UCSD-AML1 (cell line): ENCODE results near the gene LRP1B.

ENCODE experiments used
- DNase-seq: peaks from one replicate; lab custom pipeline; 2025; ENCODE audit not compliant: unreplicated experiment; lab: John Stamatoyannopoulos, UW

LRP1B gene

GRCh38 chr2:141058556-141058955, 1072.3 kb downstream of the LRP1B start:
- DNase-seq = no peak

- no peak for DNase-seq
These were observed 1075.3 kb downstream of the LRP1B start for GRCh38 chr2:141055531-141055930.

- no peak for DNase-seq
These were observed 1081.9 kb downstream of the LRP1B start for GRCh38 chr2:141048951-141049350.

DNA sequence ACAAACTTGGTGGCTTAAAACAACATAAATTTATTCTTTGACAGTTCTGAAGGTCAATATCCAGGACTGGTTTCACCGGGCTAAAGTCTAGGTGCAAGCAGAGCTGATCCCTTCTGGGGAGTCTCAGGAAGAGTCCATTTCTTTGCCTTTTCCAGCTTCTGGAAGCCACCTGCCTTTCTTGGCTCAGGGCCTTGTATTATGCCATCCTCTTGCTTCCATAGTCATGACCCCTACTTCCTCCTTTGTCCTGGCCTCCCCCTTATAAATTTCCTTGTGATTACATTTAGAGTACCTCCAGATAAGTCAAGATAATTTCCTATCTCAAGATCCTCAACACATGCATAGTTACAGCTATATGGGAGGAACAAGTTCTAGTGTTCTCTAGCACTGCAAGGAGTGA, 1089.5 kb downstream of the LRP1B start:
- DNase-seq = no peak

GRCh38 chr2:141038341-141038740, 1092.5 kb downstream of the LRP1B start:
- no peak for DNase-seq

- DNase-seq = no peak
These were observed 1093.5 kb downstream of the LRP1B start for GRCh38 chr2:141037361-141037760.

- DNase-seq = no peak
These were observed 1094.9 kb downstream of the LRP1B start for GRCh38 chr2:141035846-141036420.

DNA sequence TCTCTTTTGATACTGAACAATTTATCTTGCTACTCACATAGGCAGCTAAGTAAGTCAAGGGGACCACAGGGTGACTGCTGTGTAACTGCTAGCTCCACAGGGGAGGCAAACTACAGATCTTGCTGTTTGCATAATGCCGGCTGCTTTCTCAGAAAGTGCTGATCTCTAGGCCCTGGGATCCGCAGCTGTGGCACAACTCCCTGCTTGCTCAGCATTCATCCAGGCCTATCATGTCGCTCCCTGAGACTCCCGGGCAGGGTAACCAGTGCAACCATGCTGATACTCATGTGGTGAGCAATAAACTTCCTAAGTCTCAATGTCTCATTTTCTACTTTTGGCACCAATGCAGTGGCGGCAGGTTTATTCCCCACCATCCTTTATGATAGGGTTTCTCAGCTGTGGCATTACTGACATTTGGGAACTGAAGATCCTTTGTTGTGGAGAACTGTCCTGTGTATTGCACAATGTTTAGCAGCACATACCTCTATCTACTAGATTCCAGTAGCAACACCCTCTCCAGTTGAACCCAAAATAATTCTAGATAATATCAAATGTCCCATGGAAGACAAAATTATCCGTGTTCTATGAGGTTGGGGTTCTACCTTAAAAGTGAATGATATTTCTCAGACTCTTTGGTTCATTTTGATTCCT, 1101.3 kb downstream of the LRP1B start:
- DNase-seq = no peak

DNA sequence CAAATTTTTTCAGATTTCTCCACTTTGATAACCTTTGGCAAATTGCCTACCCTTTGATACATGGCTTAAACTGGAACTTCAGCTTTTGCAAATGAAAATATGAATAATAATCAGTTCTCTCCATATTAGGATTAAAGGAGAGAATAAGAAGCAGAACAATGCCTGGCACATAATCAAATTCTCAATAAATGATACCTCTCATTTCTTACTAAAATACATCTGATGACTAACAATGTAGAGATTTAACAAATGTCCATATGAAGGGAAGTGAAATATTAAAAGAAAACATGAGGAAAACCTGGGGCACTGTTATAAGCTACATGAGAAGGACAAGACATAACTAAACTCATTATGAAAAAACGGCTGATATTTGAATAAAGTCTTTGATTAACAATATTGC, 1103.6 kb downstream of the LRP1B start:
- DNase-seq = no peak

- DNase-seq = no peak
These were observed 1109.2 kb downstream of the LRP1B start for GRCh38 chr2:141021611-141022010.

DNA sequence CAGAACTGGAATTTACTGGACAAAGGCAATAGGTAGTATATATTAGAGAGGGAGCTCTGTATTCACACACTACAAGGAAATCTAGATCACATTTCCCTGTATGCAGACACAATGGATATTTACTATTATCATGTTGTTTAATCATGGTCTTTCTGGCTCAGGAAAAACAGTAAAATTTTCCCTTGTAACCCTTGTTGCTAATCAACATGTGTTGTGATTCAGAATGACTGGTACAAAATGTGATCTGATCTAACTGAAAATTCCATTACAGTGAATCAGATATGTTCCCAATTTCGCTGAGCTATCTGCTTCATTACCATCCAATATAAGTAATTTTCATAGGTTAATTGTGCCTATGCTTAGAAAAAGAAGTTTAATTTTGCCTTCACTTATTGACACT, 1109.7 kb downstream of the LRP1B start:
- no peak for DNase-seq

- DNase-seq = no peak
These were observed 1110.5 kb downstream of the LRP1B start for GRCh38 chr2:141020346-141020745.

- no peak for DNase-seq
These were observed 1115.3 kb downstream of the LRP1B start for GRCh38 chr2:141015341-141016047.

DNA sequence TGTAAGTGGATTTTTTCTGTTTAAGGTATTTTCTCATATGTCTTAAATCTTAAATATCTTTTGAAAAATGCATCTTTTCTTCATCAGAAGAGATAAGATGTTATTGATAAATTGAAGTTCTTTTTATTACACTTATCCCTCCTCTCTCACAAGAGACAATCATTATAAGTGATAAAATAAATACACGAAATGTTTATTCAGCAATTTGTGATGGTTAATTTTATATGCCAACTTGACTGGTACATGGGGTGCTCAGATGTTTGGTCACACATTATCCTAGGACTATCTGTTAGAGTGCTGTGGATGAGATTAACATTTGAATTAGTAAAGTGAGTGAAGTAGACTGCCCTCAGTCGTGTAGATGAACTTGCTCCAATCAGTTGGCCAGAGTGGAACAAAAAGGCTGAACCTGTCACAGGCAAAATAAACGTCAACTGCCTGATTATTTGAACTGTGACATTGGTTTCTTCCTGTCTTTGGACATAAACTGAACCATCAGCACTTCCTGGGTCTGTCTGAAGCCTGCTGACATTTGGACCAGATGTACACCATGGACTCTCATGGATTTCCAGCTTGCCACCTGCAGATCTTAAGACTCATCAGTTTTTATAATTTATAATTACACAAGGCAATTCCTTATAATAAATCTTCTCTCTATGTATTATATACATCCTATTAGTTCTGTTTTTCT, 1126.7 kb downstream of the LRP1B start:
- DNase-seq = no peak

GRCh38 chr2:141001750-141002149, 1129.1 kb downstream of the LRP1B start:
- no peak for DNase-seq

- DNase-seq = no peak
These were observed 1132.2 kb downstream of the LRP1B start for GRCh38 chr2:140998577-140998976.

GRCh38 chr2:140998017-140998416, 1132.8 kb downstream of the LRP1B start:
- no peak for DNase-seq

- DNase-seq = no peak
These were observed 1136.0 kb downstream of the LRP1B start for GRCh38 chr2:140994856-140995255.

DNA sequence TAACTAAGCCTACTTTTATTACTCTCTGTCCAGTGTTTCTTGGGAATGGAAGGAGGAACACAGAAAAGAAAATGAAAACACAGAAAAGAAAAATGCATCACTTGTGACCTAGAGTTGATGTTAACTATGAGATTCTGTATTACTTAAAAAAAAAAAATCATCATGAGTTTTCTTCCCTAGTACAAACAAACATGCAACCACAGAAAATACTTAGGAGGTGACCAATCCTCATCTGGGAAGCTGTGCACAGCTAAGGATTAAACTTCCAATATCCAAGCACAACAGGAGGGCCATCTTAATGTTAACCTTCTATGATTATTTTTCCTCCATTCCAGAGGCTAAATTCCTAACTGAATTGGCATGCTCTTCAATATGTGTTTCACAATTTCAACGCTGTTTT, 1140.4 kb downstream of the LRP1B start:
- DNase-seq = no peak

GRCh38 chr2:140988597-140988996, 1142.2 kb downstream of the LRP1B start:
- DNase-seq = no peak

DNA sequence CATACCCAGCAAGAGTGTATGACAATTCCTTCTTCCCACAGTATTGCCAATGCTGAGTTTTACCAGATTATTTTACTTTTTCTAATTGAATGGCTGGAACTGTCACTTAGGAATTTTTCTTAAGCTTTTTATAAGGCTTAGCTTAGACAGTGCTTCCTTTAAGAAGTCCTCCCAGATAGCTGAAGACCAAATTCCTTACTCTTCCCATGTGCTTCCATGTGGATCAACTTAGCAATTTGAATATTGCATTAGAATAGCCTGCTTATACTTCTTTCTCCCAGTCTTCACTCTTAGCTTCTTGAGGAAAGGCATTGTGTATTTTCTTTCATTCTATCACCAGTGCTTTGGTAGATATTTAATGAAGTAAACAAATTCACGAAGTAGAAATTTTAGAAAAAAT, 1144.4 kb downstream of the LRP1B start:
- DNase-seq = no peak

DNA sequence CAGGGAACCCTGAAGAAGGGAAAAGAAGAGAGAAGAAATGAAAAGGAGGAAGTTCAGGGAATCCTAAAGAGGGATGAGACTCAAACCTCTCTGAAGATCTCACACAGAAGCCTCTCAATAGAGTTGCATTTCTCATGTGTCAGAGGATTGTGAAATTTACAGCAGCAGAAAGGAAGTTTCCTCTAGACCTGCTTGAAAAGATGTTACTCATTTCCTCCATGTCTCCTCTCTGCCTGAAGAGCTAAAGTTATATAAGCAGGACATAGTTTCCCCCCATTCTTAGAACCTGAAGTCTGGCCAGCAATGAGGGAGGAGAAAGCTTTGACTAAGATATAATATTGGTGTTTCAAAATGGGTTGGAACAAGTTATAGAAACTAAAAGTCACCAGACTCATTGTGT, 1155.6 kb downstream of the LRP1B start:
- no peak for DNase-seq
